ENCODE measurements around the gene HDAC10. TPM values are rescaled to one million over a fixed set of nuclear protein-coding genes. Genes with fewer than 3 reads are reported as not detected.

HDAC10 gene
- total RNA-seq, 4 donors from 2014 or later: 43.1 to 93.7 (median 56.2) TPM

DNA sequence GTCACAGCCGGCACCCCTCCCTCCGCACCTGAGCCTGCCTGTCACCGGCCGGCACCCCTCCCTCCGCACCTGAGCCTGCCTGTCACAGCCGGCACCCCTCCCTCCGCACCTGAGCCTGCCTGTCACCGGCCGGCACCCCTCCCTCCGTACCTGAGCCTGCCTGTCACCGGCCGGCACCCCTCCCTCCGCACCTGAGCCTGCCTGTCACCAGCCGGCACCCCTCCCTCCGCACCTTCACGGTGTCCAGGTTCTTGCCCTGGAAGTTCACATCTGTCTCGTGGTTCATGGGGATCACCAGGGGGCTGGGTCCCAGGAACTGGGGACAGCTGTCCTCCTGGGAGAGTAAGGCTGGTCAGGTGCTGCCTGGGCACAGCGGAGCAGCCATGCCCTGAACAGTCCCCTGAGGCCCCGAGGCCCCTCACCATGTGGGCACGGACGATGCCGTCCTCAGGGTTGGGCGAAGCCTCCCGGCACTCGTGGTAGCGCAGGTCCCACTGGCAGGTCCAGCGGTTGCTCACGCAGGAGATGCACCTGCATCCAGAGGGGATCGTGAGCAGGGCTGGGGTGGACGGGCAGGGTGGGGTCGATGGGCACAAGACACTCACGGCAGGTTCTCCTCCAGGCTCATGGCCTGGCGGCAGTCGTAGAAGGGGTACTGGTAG lies 34.6 kb upstream of the HDAC10 start:
- H3K4me1 ChIP-seq: peaks cover 15% of the 10 kb centered on the region
- peaks cover 92% of the 10 kb centered on the region for H3K36me3 ChIP-seq

DNA sequence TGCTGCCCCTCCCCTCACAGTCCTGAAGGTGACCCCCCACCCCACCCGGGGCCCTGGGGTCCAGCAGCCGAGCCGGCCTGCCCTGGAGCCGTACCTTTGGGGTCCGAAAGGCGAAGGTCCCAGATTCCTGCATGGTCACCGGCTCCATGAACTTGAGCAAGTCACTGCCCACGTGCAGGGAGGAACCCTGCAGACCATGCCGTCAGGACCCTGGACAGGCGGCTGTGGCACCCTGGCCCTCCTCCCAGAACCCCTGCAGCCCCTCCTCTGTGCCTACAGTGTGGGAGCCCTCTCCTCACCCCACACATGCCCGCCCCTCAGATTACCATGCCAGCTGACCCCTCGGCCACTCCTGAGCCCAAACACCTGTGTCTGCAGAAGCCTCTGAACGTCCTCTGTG lies 33.4 kb upstream of the HDAC10 start:
- WGBS: 95% methylated on average over 4 of the region's 13 CpGs
- Histone ChIP-seq H3K9me3 (no peaks in the 10 kb centered on the region), H3K4me1 (peaks cover 15% of the 10 kb centered on the region), H3K36me3 (peaks cover 93% of the 10 kb centered on the region), H3K27ac (no peak overlapping the region), H3K27me3 (no peaks in the 10 kb centered on the region), H3K4me3 (no peak overlapping the region)
- TF ChIP-seq, protein P1, sequence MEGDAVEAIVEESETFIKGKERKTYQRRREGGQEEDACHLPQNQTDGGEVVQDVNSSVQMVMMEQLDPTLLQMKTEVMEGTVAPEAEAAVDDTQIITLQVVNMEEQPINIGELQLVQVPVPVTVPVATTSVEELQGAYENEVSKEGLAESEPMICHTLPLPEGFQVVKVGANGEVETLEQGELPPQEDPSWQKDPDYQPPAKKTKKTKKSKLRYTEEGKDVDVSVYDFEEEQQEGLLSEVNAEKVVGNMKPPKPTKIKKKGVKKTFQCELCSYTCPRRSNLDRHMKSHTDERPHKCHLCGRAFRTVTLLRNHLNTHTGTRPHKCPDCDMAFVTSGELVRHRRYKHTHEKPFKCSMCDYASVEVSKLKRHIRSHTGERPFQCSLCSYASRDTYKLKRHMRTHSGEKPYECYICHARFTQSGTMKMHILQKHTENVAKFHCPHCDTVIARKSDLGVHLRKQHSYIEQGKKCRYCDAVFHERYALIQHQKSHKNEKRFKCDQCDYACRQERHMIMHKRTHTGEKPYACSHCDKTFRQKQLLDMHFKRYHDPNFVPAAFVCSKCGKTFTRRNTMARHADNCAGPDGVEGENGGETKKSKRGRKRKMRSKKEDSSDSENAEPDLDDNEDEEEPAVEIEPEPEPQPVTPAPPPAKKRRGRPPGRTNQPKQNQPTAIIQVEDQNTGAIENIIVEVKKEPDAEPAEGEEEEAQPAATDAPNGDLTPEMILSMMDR (IDR thresholded peaks at IDR 0.05): no peak
- TF ChIP-seq POLR2AphosphoS5 (IDR thresholded peaks at IDR 0.05): no peak
- no peak for DNase-seq (ENCODE audit: low spot score in 2 of 2)

More for the DNA sequence above, 34.6 kb upstream of the HDAC10 start:
- DNase-seq (ENCODE audit: low spot score in 2 of 2): no peak
- no peaks in the 10 kb centered on the region for H3K27me3 ChIP-seq
- H3K4me3 ChIP-seq: no peak overlapping the region
- no peaks in the 10 kb centered on the region for H3K9me3 ChIP-seq
- H3K27ac ChIP-seq: peak overlapping the region; percentile 8
- WGBS: 89% methylated on average over 5 of the region's 34 CpGs
- TF ChIP-seq, protein P1 (IDR thresholded peaks at IDR 0.05): no peak
- TF ChIP-seq POLR2A (IDR thresholded peaks at IDR 0.05) (no peak), POLR2AphosphoS5 (IDR thresholded peaks at IDR 0.05) (no peak)

- WGBS: 82% methylated on average over 13 of the region's 30 CpGs
- no peak for DNase-seq (ENCODE audit: low spot score in 2 of 2)
Measured at GRCh38 chr22:50283821-50284220, 32.8 kb upstream of the HDAC10 start.

DNA sequence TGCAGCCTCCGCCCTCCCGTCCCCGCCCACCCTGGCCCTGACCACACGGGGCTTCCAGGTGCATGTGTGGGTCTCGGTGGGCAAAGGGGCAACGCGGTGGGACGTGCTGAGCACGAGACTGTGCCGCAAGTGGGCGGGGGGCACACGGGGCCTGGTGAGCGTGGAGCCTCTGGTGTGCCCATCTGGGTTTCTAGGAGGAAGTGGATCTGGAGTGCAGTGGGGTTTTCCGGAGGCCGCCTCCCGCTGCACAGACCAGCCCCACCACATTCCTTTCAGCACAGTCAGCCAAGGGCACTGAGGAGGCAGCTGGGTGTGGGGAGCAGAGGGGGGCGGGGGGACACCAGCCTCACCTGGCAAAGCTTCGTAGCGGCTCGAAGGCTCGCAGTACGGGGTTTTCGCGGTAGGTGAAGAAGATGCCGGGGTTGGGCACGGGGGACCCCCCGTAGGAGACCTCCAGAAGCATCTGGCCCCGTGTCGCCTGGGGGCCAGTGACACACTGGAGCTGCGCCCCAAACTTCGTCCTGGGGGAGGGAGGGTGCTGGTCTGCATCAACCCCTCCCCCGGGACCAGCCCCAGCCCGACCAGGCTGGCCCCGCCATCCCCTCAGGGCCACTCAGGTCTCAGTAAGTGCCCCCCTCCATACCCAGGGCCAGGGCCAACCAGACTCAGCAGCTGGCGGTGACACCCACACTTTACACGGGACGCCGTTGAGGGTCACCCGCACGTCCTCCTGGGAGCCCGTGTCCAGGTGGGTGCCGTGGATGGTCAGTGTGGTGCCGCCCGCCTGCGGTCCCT lies 31.5 kb upstream of the HDAC10 start:
- Histone ChIP-seq H3K9me3 (no peaks in the 10 kb centered on the region), H3K27ac (peak overlapping the region; percentile 71), H3K4me3 (peak overlapping the region; percentile 17), H3K27me3 (no peaks in the 10 kb centered on the region), H3K4me1 (peaks cover 15% of the 10 kb centered on the region), H3K36me3 (peaks cover 93% of the 10 kb centered on the region)
- WGBS: 71% methylated on average over 8 of the region's 45 CpGs
- DNase-seq (ENCODE audit: low spot score in 2 of 2): no peak
- TF ChIP-seq POLR2A (IDR thresholded peaks at IDR 0.05): no peak
- TF ChIP-seq, protein P1 (IDR thresholded peaks at IDR 0.05): no peak
- TF ChIP-seq POLR2AphosphoS5 (IDR thresholded peaks at IDR 0.05): peak in 1 of 3 donors; percentile 78

More at GRCh38 chr22:50283821-50284220, 32.8 kb upstream of the HDAC10 start:
- H3K4me3 ChIP-seq: no peak overlapping the region
- H3K9me3 ChIP-seq: no peaks in the 10 kb centered on the region
- H3K4me1 ChIP-seq: peaks cover 15% of the 10 kb centered on the region
- H3K36me3 ChIP-seq: peaks cover 93% of the 10 kb centered on the region
- no peak overlapping the region for H3K27ac ChIP-seq
- TF ChIP-seq, protein P1 (IDR thresholded peaks at IDR 0.05): no peak
- no peak for TF ChIP-seq EP300 (IDR thresholded peaks at IDR 0.05)
- no peak for TF ChIP-seq POLR2A (IDR thresholded peaks at IDR 0.05)
- TF ChIP-seq POLR2AphosphoS5 (IDR thresholded peaks at IDR 0.05): no peak
- H3K27me3 ChIP-seq: no peaks in the 10 kb centered on the region

- TF ChIP-seq, protein P1 (IDR thresholded peaks at IDR 0.05): no peak
- no peak for TF ChIP-seq EP300 (IDR thresholded peaks at IDR 0.05)
- no peak for TF ChIP-seq POLR2AphosphoS5 (IDR thresholded peaks at IDR 0.05)
- Histone ChIP-seq H3K36me3 (peaks cover 93% of the 10 kb centered on the region), H3K27me3 (no peaks in the 10 kb centered on the region), H3K9me3 (no peaks in the 10 kb centered on the region), H3K4me3 (peak overlapping the region; percentile 17), H3K27ac (peak overlapping the region; percentile 66), H3K4me1 (peaks cover 15% of the 10 kb centered on the region)
- WGBS: 48% methylated on average over 4 of the region's 25 CpGs
- no peak for DNase-seq (ENCODE audit: low spot score in 2 of 2)
Measured at GRCh38 chr22:50281957-50282356, 30.9 kb upstream of the HDAC10 start.

Data from suprapubic skin (tissue), 4 donors.